Osteoblast (primary cell): ENCODE data around the gene JPT1. TPM values are rescaled to one million over a fixed set of nuclear protein-coding genes. Genes with fewer than 3 reads are reported as not detected.

Experiments used
- DNase-seq: peaks from one replicate; pipeline ENCODE4 v3.0.0; 2011; ENCODE audit warnings: low spot score, mixed read lengths; ENCODE audit not compliant: insufficient read length; ENCODE audit errors: missing footprints
- H2AFZ ChIP-seq: 2 replicates; pipeline ENCODE4 v1.6.0; 2011; ENCODE audit warnings: mild to moderate bottlenecking, low read length
- H3K27ac ChIP-seq: 2 replicates; pipeline ENCODE4 v1.5.1; 2011; ENCODE audit warnings: mild to moderate bottlenecking, low read depth, low read length, moderate library complexity
- H3K27me3 ChIP-seq: 2 replicates; pipeline ENCODE4 v1.6.0; 2012; ENCODE audit warnings: mild to moderate bottlenecking, control low read depth, inconsistent platforms, low read length, moderate library complexity; ENCODE audit not compliant: insufficient read depth
- H3K36me3 ChIP-seq: 2 replicates; pipeline ENCODE4 v1.5.1; 2011; ENCODE audit warnings: mild to moderate bottlenecking, low read length, control low read depth, moderate library complexity; ENCODE audit not compliant: insufficient read depth
- H3K4me1 ChIP-seq: 2 replicates; pipeline ENCODE4 v1.5.1; 2011; ENCODE audit warnings: mild to moderate bottlenecking, low read length, control low read depth, moderate library complexity; ENCODE audit not compliant: insufficient read depth
- H3K4me2 ChIP-seq: 2 replicates; pipeline ENCODE4 v1.6.0; 2011; ENCODE audit warnings: mild to moderate bottlenecking, low read length; ENCODE audit not compliant: insufficient read depth
- H3K4me3 ChIP-seq: fragments of 200-600 bp; sonication (generic); 3 replicates; pipeline ENCODE4 v1.5.1; 2012; ENCODE audit warnings: mild to moderate bottlenecking, low read length, inconsistent platforms; ENCODE audit not compliant: insufficient read depth
- H3K79me2 ChIP-seq: 2 replicates; pipeline ENCODE4 v1.6.0; 2012; ENCODE audit warnings: mild to moderate bottlenecking, low read length, control low read depth, inconsistent platforms; ENCODE audit not compliant: insufficient read depth
- H3K9me3 ChIP-seq: 2 replicates; pipeline ENCODE4 v1.5.1; 2011; ENCODE audit warnings: low read depth, low read length, control low read depth
- H4K20me1 ChIP-seq: 2 replicates; pipeline ENCODE4 v1.6.0; 2012; ENCODE audit warnings: mild to moderate bottlenecking, low read length, control low read depth; ENCODE audit not compliant: insufficient read depth
- CTCF ChIP-seq: IDR thresholded peaks from 2 replicates; pipeline ENCODE4 v1.5.1; 2011; ENCODE audit warnings: mild to moderate bottlenecking, low read depth, low read length, moderate library complexity; ENCODE audit errors: extremely low read depth
- total RNA-seq: library from RNA; depleted of rRNA; stranded (reverse); fragments of >200 nt; gene quantifications from 2 replicates; pipeline ENCODE4 v1.2.3, GENCODE V29; 2012

The JPT1 gene
- total RNA-seq, 1 donor = 60.8 TPM

- H2AFZ ChIP-seq = no peak overlapping the region
- H3K79me2 ChIP-seq = peaks cover 14% of the 10 kb centered on the region
- DNase-seq = peak; percentile 30
- no peak overlapping the region for H3K4me2 ChIP-seq
- H3K36me3 ChIP-seq = no peaks in the 10 kb centered on the region
- no peak overlapping the region for H3K27ac ChIP-seq
- H3K9me3 ChIP-seq = no peaks in the 10 kb centered on the region
- no peaks in the 10 kb centered on the region for H3K27me3 ChIP-seq
- TF ChIP-seq CTCF = no peak
- H3K4me1 ChIP-seq = peaks cover 6% of the 10 kb centered on the region
- no peaks in the 10 kb centered on the region for H4K20me1 ChIP-seq
- H3K4me3 ChIP-seq = no peak overlapping the region
Observed at GRCh38 chr17:75115555-75115954, 38.8 kb downstream of the JPT1 start.

GRCh38 chr17:75114552-75115314 is 39.6 kb downstream of the JPT1 start:
- Histone ChIP-seq H3K36me3 (no peaks in the 10 kb centered on the region), H3K79me2 (peaks cover 18% of the 10 kb centered on the region), H3K27ac (peak overlapping the region; percentile 65), H3K4me1 (peaks cover 6% of the 10 kb centered on the region), H3K4me3 (peak overlapping the region; percentile 87), H3K9me3 (no peaks in the 10 kb centered on the region), H2AFZ (peak overlapping the region; percentile 98), H3K4me2 (peak overlapping the region; percentile 91), H4K20me1 (no peaks in the 10 kb centered on the region), H3K27me3 (no peaks in the 10 kb centered on the region)
- TF ChIP-seq CTCF = no peak
- DNase-seq = peak; percentile 59

GRCh38 chr17:75113798-75114551 is 40.3 kb downstream of the JPT1 start:
- Histone ChIP-seq H2AFZ (peak overlapping the region; percentile 98), H3K9me3 (no peaks in the 10 kb centered on the region), H3K4me2 (peak overlapping the region; percentile 91), H3K27ac (peak overlapping the region; percentile 65), H3K27me3 (no peaks in the 10 kb centered on the region), H3K4me3 (peak overlapping the region; percentile 87), H4K20me1 (no peaks in the 10 kb centered on the region), H3K4me1 (peaks cover 9% of the 10 kb centered on the region), H3K36me3 (no peaks in the 10 kb centered on the region), H3K79me2 (peaks cover 18% of the 10 kb centered on the region)
- peak; percentile 96 for TF ChIP-seq CTCF
- peak; percentile 96 for DNase-seq

GRCh38 chr17:75111777-75112335 is 42.5 kb downstream of the JPT1 start:
- H2AFZ ChIP-seq = no peak overlapping the region
- no peak overlapping the region for H3K4me3 ChIP-seq
- peaks cover 9% of the 10 kb centered on the region for H3K4me1 ChIP-seq
- H3K9me3 ChIP-seq = no peaks in the 10 kb centered on the region
- no peak overlapping the region for H3K27ac ChIP-seq
- no peak overlapping the region for H3K4me2 ChIP-seq
- peak; percentile 51 for DNase-seq
- no peaks in the 10 kb centered on the region for H4K20me1 ChIP-seq
- peaks cover 18% of the 10 kb centered on the region for H3K79me2 ChIP-seq
- H3K36me3 ChIP-seq = no peaks in the 10 kb centered on the region
- no peak for TF ChIP-seq CTCF
- no peaks in the 10 kb centered on the region for H3K27me3 ChIP-seq
